HG03558 (cell line): Measurements from ENCODE around the gene SHISA2.
"Not testable (repeated sequence)": the region's sequence is repeated elsewhere in the genome, so short reads cannot be mapped to it uniquely, and the experiment has no call there.

Experiments
- ATAC-seq: cut with Tn5 transposase; IDR thresholded peaks from one replicate; pipeline ENCODE4 v1.9.1; 2021; ENCODE audit warnings: moderate number of reproducible peaks; ENCODE audit not compliant: unreplicated experiment; ENCODE audit errors: extremely low read depth

The SHISA2 gene

GRCh38 chr13:26051657-26052311 is at the start of gene SHISA2:
SHISA2 (minus strand) TSS chr13:26052016; CDS start chr13:26050975, 1,041 bp downstream.
- no peak for ATAC-seq

- ATAC-seq: no peak
These were observed 44.2 kb upstream of the SHISA2 start for GRCh38 chr13:26095846-26096610.

- no peak for ATAC-seq
These were observed 43.5 kb upstream of the SHISA2 start for GRCh38 chr13:26095338-26095737.

GRCh38 chr13:26076821-26077220 is 25.0 kb upstream of the SHISA2 start:
- not testable (repeated sequence) for ATAC-seq

GRCh38 chr13:26075498-26075897 is 23.7 kb upstream of the SHISA2 start:
- ATAC-seq: no peak

- no peak for ATAC-seq
These were observed 22.9 kb upstream of the SHISA2 start for GRCh38 chr13:26074706-26075105.

GRCh38 chr13:26072335-26072734 is 20.5 kb upstream of the SHISA2 start:
- not testable (repeated sequence) for ATAC-seq

- ATAC-seq: no peak
These were observed 19.9 kb upstream of the SHISA2 start for GRCh38 chr13:26071691-26072090.

- ATAC-seq: not testable (repeated sequence)
These were observed 17.8 kb upstream of the SHISA2 start for GRCh38 chr13:26069642-26070041.

- ATAC-seq: not testable (repeated sequence)
These were observed 16.6 kb upstream of the SHISA2 start for GRCh38 chr13:26068372-26068771.

- no peak for ATAC-seq
These were observed 15.8 kb upstream of the SHISA2 start for GRCh38 chr13:26067601-26068000.

GRCh38 chr13:26066492-26066891 is 14.7 kb upstream of the SHISA2 start:
- ATAC-seq: not testable (repeated sequence)

- no peak for ATAC-seq
These were observed 11.1 kb upstream of the SHISA2 start for GRCh38 chr13:26062853-26063444.

GRCh38 chr13:26061947-26062346 is 10.1 kb upstream of the SHISA2 start:
- ATAC-seq: no peak

GRCh38 chr13:26061256-26061655 is 9.4 kb upstream of the SHISA2 start:
- ATAC-seq: no peak

GRCh38 chr13:26060357-26060756 is 8.5 kb upstream of the SHISA2 start:
- no peak for ATAC-seq

- ATAC-seq: no peak
These were observed 6.9 kb upstream of the SHISA2 start for GRCh38 chr13:26058704-26059103.

- no peak for ATAC-seq
These were observed 3.1 kb upstream of the SHISA2 start for GRCh38 chr13:26054896-26055295.

- no peak for ATAC-seq
These were observed 1.7 kb upstream of the SHISA2 start for GRCh38 chr13:26053418-26053980.

- ATAC-seq: no peak
These were observed 521 bp upstream of the SHISA2 start for GRCh38 chr13:26052337-26052736.

GRCh38 chr13:26051231-26051656 is 572 bp downstream of the SHISA2 start:
- no peak for ATAC-seq
